IMR-90 (cell line): ENCODE data around the gene RAD51AP2.

Experiments used
- BHLHE40 ChIP-seq: fragments of 150-350 bp; IDR thresholded peaks from 2 replicates; pipeline ENCODE4 v1.6.1; 2016; ENCODE audit warnings: mild to moderate bottlenecking, low read depth, low read length
- CTCF ChIP-seq: conservative IDR thresholded peaks from 2 replicates; pipeline ENCODE4 v1.5.1; 2012; ENCODE audit warnings: mild to moderate bottlenecking, low read depth, low read length, improper control_type of control experiment
- MAZ ChIP-seq: IDR thresholded peaks from 2 replicates; pipeline ENCODE4 v1.6.1; 2012; ENCODE audit warnings: low read depth, mild to moderate bottlenecking, low read length, improper control_type of control experiment, moderate library complexity, borderline replicate concordance
- POLR2A ChIP-seq: IDR thresholded peaks from 2 replicates; pipeline ENCODE4 v1.6.1; 2012; ENCODE audit warnings: mild to moderate bottlenecking, low read depth, low read length
- RAD21 ChIP-seq: IDR thresholded peaks from 2 replicates; pipeline ENCODE4 v1.6.1; 2012; ENCODE audit warnings: low read length, improper control_type of control experiment

GRCh38 chr2:17547737-17548136, 29.5 kb upstream of the RAD51AP2 start:
- TF ChIP-seq MAZ (no peak), CTCF (no peak), POLR2A (no peak), BHLHE40 (no peak), RAD21 (no peak)
